Calu3 (cell line): ENCODE results near the gene COL19A1. TPM values are rescaled to one million over a fixed set of nuclear protein-coding genes. Genes with fewer than 3 reads are reported as not detected.
"Not testable (repeated sequence)": the region's sequence is repeated elsewhere in the genome, so short reads cannot be mapped to it uniquely, and the experiment has no call there.

Experiments used
- BruUV-seq: library from RNA; stranded (reverse); fragments of 400-500 nt; replicated peaks from 2 replicates; lab custom pipeline; 2021; lab: Mats Ljungman, UMichigan
- CTCF ChIA-PET: fragments of 300-600 bp; sonication (Branson Sonifier 250); formaldehyde crosslinking; loops from one replicate; lab custom pipeline; 2022; ENCODE audit warnings: antibody characterized with exemption; lab: Charles Lee
- DNase-seq: peaks from one replicate; pipeline ENCODE4 v3.0.0; 2022
- H3K27ac Mint-ChIP-seq: one replicate; pipeline ENCODE4 v1.8.0; 2022; ENCODE audit warnings: mixed read lengths; ENCODE audit not compliant: unreplicated experiment
- H3K27me3 Mint-ChIP-seq: one replicate; pipeline ENCODE4 v1.8.0; 2022; ENCODE audit warnings: mixed read lengths; ENCODE audit not compliant: unreplicated experiment
- H3K36me3 Mint-ChIP-seq: one replicate; pipeline ENCODE4 v1.8.0; 2022; ENCODE audit warnings: mild to moderate bottlenecking, moderate library complexity, mixed read lengths; ENCODE audit not compliant: insufficient read depth, unreplicated experiment
- H3K4me1 Mint-ChIP-seq: one replicate; pipeline ENCODE4 v1.8.0; 2022; ENCODE audit warnings: mild to moderate bottlenecking, low read depth, mixed read lengths; ENCODE audit not compliant: unreplicated experiment
- H3K4me3 Mint-ChIP-seq: one replicate; pipeline ENCODE4 v1.8.0; 2022; ENCODE audit warnings: mild to moderate bottlenecking, low read depth, moderate library complexity, mixed read lengths; ENCODE audit not compliant: unreplicated experiment
- H3K9me3 Mint-ChIP-seq: one replicate; pipeline ENCODE4 v1.8.0; 2022; ENCODE audit warnings: low read depth, mixed read lengths; ENCODE audit not compliant: unreplicated experiment
- intact Hi-C: fragments of 100-400 bp; cut with micrococcal nuclease; formaldehyde crosslinking; loops from one replicate; pipeline ENCODE4 v1.10.0; 2022; ENCODE audit not compliant: unreplicated experiment
- total RNA-seq: library from RNA; stranded (reverse); gene quantifications from 2 replicates; pipeline ENCODE4 v1.2.3, GENCODE V29; 2022
- TF ChIP-seq, protein P1 (sequence below): fragments of 200-600 bp; IDR thresholded peaks from one replicate; pipeline ENCODE4 v1.8.0; 2022; ENCODE audit warnings: antibody characterized with exemption; ENCODE audit not compliant: unreplicated experiment

COL19A1 gene
- total RNA-seq, 1 experiment from 2014 or later = not detected

DNA sequence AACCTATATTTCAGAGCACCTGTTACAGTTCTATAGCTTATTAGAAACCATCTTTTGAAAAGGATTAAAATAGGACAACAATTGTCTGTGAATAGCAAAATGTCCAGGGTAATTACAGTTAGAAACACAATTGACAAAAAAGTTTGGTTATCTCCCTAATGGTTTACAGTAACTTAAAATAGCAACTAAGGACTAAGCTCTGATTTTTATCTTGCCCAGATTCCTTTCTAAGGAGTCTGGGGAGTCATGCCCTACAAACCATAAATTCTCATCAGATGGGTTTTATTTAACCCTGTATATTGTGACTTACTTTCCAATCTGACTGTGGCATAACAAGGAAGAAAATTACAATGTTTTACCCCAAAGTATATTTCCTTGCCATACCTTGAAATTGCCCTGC is 26.9 kb downstream of the COL19A1 start:
- H3K36me3 Mint-ChIP-seq, H3K9me3 Mint-ChIP-seq, H3K27me3 Mint-ChIP-seq, BruUV-seq, H3K27ac Mint-ChIP-seq, CTCF ChIA-PET, DNase-seq, H3K4me3 Mint-ChIP-seq, H3K4me1 Mint-ChIP-seq, intact Hi-C loops: not testable (repeated sequence)

DNA sequence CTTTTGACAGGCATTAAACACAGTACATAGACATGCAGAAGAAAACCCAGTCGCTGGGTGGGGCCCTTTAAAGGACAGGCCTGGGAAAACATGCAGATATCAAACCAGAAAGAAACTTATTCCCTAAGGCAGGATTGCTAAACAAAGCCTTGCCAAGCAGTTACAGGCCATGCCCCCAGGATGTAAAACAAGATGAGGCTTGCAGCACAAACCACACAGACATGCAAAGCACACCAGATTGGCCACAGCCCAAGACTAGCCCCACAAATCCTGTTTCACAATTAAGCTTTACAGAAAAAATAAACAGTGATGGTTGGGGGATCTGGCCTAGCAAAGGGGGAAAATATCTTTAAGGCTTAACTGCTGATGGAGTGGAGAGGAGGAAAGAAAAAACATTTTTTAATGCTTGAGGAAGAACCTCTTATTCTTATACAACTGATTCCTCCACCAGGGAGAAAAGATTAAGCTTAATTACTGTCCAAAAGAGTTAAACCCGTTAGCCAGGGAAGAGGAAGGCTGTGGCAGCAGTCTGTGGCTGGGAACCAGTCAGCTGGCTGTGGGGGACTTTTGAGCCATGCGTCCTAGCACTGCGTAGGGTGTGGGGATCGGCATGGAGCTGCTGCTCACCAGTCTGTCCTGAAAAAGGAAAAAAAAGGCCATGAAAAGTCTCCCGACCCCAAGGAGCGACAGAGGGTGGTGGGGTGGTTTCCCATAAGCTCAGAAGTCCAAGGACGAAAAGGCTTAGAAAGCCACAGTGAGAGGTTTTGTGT is 28.4 kb downstream of the COL19A1 start:
- intact Hi-C loops = no loop called here

DNA sequence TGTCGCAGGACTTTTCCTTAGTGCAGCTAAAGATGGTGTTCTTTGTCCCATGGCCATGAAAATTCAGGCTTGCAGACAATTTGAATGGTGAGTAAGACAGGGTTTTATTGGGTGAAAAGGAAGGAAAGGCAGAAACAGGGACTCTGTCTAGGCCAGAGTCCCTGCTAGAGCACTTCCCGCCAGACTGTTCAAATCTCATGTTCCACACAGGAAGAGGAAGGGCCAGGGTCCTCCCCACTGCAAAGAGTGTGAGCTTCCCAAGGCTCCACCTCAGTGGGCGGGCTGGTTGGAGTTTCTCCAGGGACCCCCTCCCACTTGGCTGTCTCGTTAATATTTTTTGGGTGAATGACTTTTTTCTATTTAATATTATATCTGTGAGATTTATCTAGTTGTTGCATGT is 29.0 kb downstream of the COL19A1 start:
- TF ChIP-seq, protein P1, sequence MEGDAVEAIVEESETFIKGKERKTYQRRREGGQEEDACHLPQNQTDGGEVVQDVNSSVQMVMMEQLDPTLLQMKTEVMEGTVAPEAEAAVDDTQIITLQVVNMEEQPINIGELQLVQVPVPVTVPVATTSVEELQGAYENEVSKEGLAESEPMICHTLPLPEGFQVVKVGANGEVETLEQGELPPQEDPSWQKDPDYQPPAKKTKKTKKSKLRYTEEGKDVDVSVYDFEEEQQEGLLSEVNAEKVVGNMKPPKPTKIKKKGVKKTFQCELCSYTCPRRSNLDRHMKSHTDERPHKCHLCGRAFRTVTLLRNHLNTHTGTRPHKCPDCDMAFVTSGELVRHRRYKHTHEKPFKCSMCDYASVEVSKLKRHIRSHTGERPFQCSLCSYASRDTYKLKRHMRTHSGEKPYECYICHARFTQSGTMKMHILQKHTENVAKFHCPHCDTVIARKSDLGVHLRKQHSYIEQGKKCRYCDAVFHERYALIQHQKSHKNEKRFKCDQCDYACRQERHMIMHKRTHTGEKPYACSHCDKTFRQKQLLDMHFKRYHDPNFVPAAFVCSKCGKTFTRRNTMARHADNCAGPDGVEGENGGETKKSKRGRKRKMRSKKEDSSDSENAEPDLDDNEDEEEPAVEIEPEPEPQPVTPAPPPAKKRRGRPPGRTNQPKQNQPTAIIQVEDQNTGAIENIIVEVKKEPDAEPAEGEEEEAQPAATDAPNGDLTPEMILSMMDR = no peak
- intact Hi-C loops = no loop called here
- no peak overlapping the region for H3K27ac Mint-ChIP-seq
- no TSS peak for BruUV-seq
- no peaks in the 10 kb centered on the region for H3K27me3 Mint-ChIP-seq
- no peak for DNase-seq
- no peaks in the 10 kb centered on the region for H3K36me3 Mint-ChIP-seq
- no peaks in the 10 kb centered on the region for H3K4me1 Mint-ChIP-seq
- CTCF ChIA-PET = no interaction called here
- H3K4me3 Mint-ChIP-seq = no peak overlapping the region
- peaks cover 6% of the 10 kb centered on the region for H3K9me3 Mint-ChIP-seq

More for the DNA sequence above, 28.4 kb downstream of the COL19A1 start:
- TF ChIP-seq, protein P1 = no peak
- H3K4me3 Mint-ChIP-seq = no peak overlapping the region
- H3K4me1 Mint-ChIP-seq = no peaks in the 10 kb centered on the region
- no TSS peak for BruUV-seq
- no peak for DNase-seq
- no peak overlapping the region for H3K27ac Mint-ChIP-seq
- no peaks in the 10 kb centered on the region for H3K36me3 Mint-ChIP-seq
- no peaks in the 10 kb centered on the region for H3K27me3 Mint-ChIP-seq
- CTCF ChIA-PET = no interaction called here
- peaks cover 6% of the 10 kb centered on the region for H3K9me3 Mint-ChIP-seq

DNA sequence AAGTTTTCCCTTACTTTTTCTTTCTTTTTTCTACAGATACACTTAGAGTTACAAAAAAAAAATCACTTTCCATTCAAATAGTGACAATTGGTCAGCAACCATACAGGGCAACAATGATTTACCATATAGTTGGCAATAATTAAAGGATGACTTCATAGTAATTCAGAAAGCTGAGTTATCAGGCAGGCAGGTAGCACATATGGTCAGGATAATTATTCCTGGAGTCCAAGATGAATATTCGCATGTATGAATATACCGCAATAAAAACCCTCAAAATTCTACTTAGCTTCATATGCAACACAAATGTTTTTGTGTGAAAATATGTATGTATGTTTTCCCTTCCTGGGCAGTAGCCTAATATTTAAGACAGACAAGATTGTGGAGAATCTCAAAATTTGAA is 34.5 kb downstream of the COL19A1 start:
- Mint-ChIP-seq H3K27me3 (no peaks in the 10 kb centered on the region), H3K36me3 (no peaks in the 10 kb centered on the region), H3K9me3 (peaks cover under 1% of the 10 kb centered on the region), H3K4me3 (no peak overlapping the region), H3K4me1 (no peaks in the 10 kb centered on the region), H3K27ac (no peak overlapping the region)
- TF ChIP-seq, protein P1 = no peak
- BruUV-seq = no TSS peak
- CTCF ChIA-PET = no interaction called here
- DNase-seq = no peak
- intact Hi-C loops = no loop called here

DNA sequence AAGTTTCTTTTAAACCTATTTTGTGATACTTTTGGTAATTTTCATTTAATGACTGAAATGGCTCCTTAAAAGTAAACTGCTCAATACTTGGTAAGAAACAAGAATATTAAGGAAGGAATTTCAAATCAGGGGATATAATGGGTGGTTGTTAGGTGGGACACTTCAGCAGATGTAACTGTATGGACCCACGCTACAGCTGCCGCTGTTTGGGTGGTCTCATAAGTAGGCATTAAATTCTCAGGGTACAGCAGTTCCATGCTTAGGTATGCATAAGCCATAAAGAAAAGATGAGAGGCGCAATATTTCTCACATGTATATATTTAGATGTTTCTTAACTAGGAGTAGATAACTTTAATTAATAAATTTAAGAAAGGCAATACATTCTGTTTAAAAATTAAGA is 35.0 kb downstream of the COL19A1 start:
- no peaks in the 10 kb centered on the region for H3K9me3 Mint-ChIP-seq
- BruUV-seq = no TSS peak

More for the DNA sequence above, 35.0 kb downstream of the COL19A1 start:
- H3K36me3 Mint-ChIP-seq = no peaks in the 10 kb centered on the region
- no peaks in the 10 kb centered on the region for H3K4me1 Mint-ChIP-seq
- H3K27me3 Mint-ChIP-seq = no peaks in the 10 kb centered on the region
- H3K4me3 Mint-ChIP-seq = no peak overlapping the region
- DNase-seq = no peak
- CTCF ChIA-PET = no interaction called here
- no peak overlapping the region for H3K27ac Mint-ChIP-seq
- intact Hi-C loops = no loop called here
- TF ChIP-seq, protein P1 = no peak
